Measurements from ENCODE around the gene TAF11L10. TPM values are rescaled to one million over a fixed set of nuclear protein-coding genes. Genes with fewer than 3 reads are reported as not detected.
"Not testable (repeated sequence)": the region's sequence is repeated elsewhere in the genome, so short reads cannot be mapped to it uniquely, and the experiment has no call there.

TAF11L10 gene
- total RNA-seq, 1 donor from 2014 or later = not detected

DNA sequence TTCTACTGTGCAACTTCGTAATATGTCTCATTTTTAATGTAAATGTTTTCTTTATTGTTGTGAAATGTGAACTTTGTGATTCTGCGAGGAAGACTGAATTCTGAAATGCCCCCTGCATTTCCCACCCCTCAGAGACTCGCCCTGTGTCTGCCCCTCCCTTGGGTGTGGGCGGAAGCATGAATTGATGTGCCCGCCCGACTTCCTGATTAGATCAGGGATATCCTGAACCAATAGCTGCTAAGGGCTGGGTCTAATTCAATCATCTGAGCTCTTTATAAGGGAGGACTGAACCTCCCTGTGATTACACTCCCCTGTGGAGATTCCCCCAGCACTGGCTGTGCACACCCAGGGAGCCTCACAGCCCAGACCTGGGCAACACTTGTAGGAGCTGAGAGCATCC lies 6.3 kb upstream of the TAF11L10 start, which contains the start of gene TAF11L11:
Gene TAF11L11 (plus strand): TSS at position 304 of the 400 bp plus-strand sequence.
- not testable (repeated sequence) for H3K27ac ChIP-seq (ENCODE audit: low read depth, low read length); H3K9ac ChIP-seq (ENCODE audit: low read depth in 1 of 3, low read length in 3 of 3)

DNA sequence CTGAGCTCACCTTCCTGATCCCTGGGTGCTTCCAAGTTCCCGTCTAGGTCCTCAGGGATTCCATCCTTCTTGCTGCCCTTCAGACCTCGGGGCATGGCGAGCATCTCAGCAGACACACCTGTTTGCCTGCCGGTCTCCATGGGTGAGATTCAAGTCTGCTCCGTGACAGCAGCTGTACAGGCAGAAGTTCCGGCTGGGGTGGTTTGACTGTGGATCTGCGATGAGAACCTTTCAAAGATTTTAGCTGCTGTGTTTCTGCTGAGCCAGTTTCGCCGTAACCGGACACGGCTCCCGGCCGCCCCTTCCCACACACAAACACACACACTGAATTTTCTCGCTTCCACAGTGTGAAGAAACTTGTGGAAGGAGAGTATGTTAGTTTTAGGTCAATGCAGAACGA lies 3.4 kb downstream of the TAF11L10 start, which contains the start of gene TAF11L9:
Gene TAF11L9 (minus strand): TSS at position 140 of the 400 bp plus-strand sequence.
- not testable (repeated sequence) for H3K36me3 ChIP-seq (ENCODE audit: control insufficient read depth in 3 of 3, insufficient read depth in 3 of 3, low read length in 3 of 3); H3K27ac ChIP-seq (ENCODE audit: low read depth, low read length); H3K27me3 ChIP-seq (ENCODE audit: control insufficient read depth in 3 of 3, insufficient read depth in 3 of 3, low read length in 3 of 3); H3K9ac ChIP-seq (ENCODE audit: low read depth in 1 of 3, low read length in 3 of 3); H3K4me3 ChIP-seq (ENCODE audit: low read length in 3 of 3); H3K9me3 ChIP-seq (ENCODE audit: control insufficient read depth in 3 of 3, low read length in 3 of 3); H3K4me1 ChIP-seq (ENCODE audit: control insufficient read depth in 3 of 3, insufficient read depth in 3 of 3, low read length in 3 of 3)

More for the DNA sequence above, 6.3 kb upstream of the TAF11L10 start, which contains the start of gene TAF11L11:
- H3K4me3 ChIP-seq (ENCODE audit: low read length in 3 of 3); H3K4me1 ChIP-seq (ENCODE audit: control insufficient read depth in 3 of 3, insufficient read depth in 3 of 3, low read length in 3 of 3); H3K36me3 ChIP-seq (ENCODE audit: control insufficient read depth in 3 of 3, insufficient read depth in 3 of 3, low read length in 3 of 3); H3K27me3 ChIP-seq (ENCODE audit: control insufficient read depth in 3 of 3, insufficient read depth in 3 of 3, low read length in 3 of 3); H3K9me3 ChIP-seq (ENCODE audit: control insufficient read depth in 3 of 3, low read length in 3 of 3): not testable (repeated sequence)

DNA sequence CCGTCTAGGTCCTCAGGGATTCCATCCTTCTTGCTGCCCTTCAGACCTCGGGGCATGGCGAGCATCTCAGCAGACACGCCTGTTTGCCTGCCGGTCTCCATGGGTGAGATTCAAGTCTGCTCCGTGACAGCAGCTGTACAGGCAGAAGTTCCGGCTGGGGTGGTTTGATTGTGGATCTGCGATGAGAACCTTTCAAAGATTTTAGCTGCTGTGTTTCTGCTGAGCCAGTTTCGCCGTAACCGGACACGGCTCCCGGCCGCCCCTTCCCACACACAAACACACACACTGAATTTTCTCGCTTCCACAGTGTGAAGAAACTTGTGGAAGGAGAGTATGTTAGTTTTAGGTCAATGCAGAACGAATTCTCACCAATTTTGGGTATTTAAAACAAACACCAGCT lies 6.8 kb downstream of the TAF11L10 start, which contains the start of gene TAF11L8:
Gene TAF11L8 (minus strand): TSS at position 101 of the 400 bp plus-strand sequence.
- not testable (repeated sequence) for H3K4me3 ChIP-seq (ENCODE audit: low read length in 3 of 3); H3K36me3 ChIP-seq (ENCODE audit: control insufficient read depth in 3 of 3, insufficient read depth in 3 of 3, low read length in 3 of 3); H3K27me3 ChIP-seq (ENCODE audit: control insufficient read depth in 3 of 3, insufficient read depth in 3 of 3, low read length in 3 of 3); H3K4me1 ChIP-seq (ENCODE audit: control insufficient read depth in 3 of 3, insufficient read depth in 3 of 3, low read length in 3 of 3); H3K27ac ChIP-seq (ENCODE audit: low read depth, low read length); H3K9me3 ChIP-seq (ENCODE audit: control insufficient read depth in 3 of 3, low read length in 3 of 3); H3K9ac ChIP-seq (ENCODE audit: low read depth in 1 of 3, low read length in 3 of 3)

DNA sequence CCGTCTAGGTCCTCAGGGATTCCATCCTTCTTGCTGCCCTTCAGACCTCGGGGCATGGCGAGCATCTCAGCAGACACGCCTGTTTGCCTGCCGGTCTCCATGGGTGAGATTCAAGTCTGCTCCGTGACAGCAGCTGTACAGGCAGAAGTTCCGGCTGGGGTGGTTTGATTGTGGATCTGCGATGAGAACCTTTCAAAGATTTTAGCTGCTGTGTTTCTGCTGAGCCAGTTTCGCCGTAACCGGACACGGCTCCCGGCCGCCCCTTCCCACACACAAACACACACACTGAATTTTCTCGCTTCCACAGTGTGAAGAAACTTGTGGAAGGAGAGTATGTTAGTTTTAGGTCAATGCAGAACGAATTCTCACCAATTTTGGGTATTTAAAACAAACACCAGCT lies 12.0 kb downstream of the TAF11L10 start, which contains the start of gene TAF11L7:
Gene TAF11L7 (minus strand): TSS at position 101 of the 400 bp plus-strand sequence.
- H3K27ac ChIP-seq (ENCODE audit: low read depth, low read length); H3K27me3 ChIP-seq (ENCODE audit: control insufficient read depth in 3 of 3, insufficient read depth in 3 of 3, low read length in 3 of 3); H3K4me1 ChIP-seq (ENCODE audit: control insufficient read depth in 3 of 3, insufficient read depth in 3 of 3, low read length in 3 of 3); H3K9me3 ChIP-seq (ENCODE audit: control insufficient read depth in 3 of 3, low read length in 3 of 3); H3K9ac ChIP-seq (ENCODE audit: low read depth in 1 of 3, low read length in 3 of 3); H3K4me3 ChIP-seq (ENCODE audit: low read length in 3 of 3); H3K36me3 ChIP-seq (ENCODE audit: control insufficient read depth in 3 of 3, insufficient read depth in 3 of 3, low read length in 3 of 3): not testable (repeated sequence)

Small RNAs within 50 kb of the gene (small RNA-seq; reads per million reads assigned to genes)
- gene AC233724.1 (not detected), gene AC233724.3 (not detected), gene AC233724.4 (not detected), gene AC233724.6 (not detected), gene AC233724.7 (not detected)

Other genes starting within 250 kb of the TAF11L10 start
- gene TAF11L2, start 99.6 kb downstream of the TAF11L10 start, total RNA-seq = not detected
- not detected for gene TAF11L3, start 79.5 kb downstream of the TAF11L10 start, total RNA-seq
- not detected for gene TAF11L4, start 76.0 kb downstream of the TAF11L10 start, total RNA-seq
- gene TAF11L5, start 72.6 kb downstream of the TAF11L10 start, total RNA-seq = not detected
- not detected for gene TAF11L6, start 69.2 kb downstream of the TAF11L10 start, total RNA-seq
- not detected for gene TAF11L7, start 12.1 kb downstream of the TAF11L10 start, total RNA-seq
- not detected for gene TAF11L8, start 6.9 kb downstream of the TAF11L10 start, total RNA-seq
- not detected for gene TAF11L9, start 3.4 kb downstream of the TAF11L10 start, total RNA-seq
- not detected for gene TAF11L11, start 6.4 kb upstream of the TAF11L10 start, total RNA-seq
- not detected for gene TAF11L12, start 12.6 kb upstream of the TAF11L10 start, total RNA-seq
- gene TAF11L13, start 34.3 kb upstream of the TAF11L10 start, total RNA-seq = not detected
- not detected for gene TAF11L14, start 36.6 kb upstream of the TAF11L10 start, total RNA-seq